Fibroblast of skin of back (primary cell): ENCODE results near the gene USP26. TPM values are rescaled to one million over a fixed set of nuclear protein-coding genes. Genes with fewer than 3 reads are reported as not detected.
"Not testable (repeated sequence)": the region's sequence is repeated elsewhere in the genome, so short reads cannot be mapped to it uniquely, and the experiment has no call there.

Experiments
- DNase-seq: peaks from one replicate; pipeline ENCODE4 v3.0.0-alpha.2; 2013
- polyA plus RNA-seq, 2 experiments: library from polyadenylated mRNA; unstranded; fragments of 120-200 nt; gene quantifications; one replicate each; pipeline ENCODE4 v1.2.1, GENCODE V29; 2013; ENCODE audit not compliant: insufficient read length in 2 of 2

The USP26 gene
- not detected for polyA plus RNA-seq (2013, experiment 1 of 2; ENCODE audit: insufficient read length)
- not detected for polyA plus RNA-seq (2013, experiment 2 of 2; ENCODE audit: insufficient read length)

GRCh38 chrX:133097031-133097430, at the start of gene USP26:
Gene USP26 (minus strand): TSS chrX:133097109. CDS start chrX:133028220, 68,889 bp downstream.
- no peak for DNase-seq

- DNase-seq: no peak
These were observed 37.4 kb upstream of the USP26 start for GRCh38 chrX:133134282-133134681.

DNA sequence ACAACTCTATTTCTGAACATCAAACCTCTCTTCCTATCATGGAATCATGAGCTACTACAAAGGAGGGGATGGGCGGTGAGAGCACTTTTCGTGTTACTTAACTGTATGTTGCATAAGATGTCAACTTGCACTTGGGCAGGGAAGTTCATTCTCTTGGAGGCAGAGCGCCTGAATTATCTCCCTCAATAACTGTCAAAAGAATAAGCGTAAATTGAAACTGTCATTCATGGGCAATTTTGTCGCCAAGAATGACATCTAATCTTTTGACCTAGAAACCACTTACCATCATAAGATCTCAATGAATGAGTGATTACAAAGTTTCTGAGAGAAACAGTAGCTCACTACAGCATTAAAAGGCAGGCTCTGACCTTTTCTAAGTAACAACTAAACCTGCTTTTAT, 23.5 kb upstream of the USP26 start:
- no peak for DNase-seq

DNA sequence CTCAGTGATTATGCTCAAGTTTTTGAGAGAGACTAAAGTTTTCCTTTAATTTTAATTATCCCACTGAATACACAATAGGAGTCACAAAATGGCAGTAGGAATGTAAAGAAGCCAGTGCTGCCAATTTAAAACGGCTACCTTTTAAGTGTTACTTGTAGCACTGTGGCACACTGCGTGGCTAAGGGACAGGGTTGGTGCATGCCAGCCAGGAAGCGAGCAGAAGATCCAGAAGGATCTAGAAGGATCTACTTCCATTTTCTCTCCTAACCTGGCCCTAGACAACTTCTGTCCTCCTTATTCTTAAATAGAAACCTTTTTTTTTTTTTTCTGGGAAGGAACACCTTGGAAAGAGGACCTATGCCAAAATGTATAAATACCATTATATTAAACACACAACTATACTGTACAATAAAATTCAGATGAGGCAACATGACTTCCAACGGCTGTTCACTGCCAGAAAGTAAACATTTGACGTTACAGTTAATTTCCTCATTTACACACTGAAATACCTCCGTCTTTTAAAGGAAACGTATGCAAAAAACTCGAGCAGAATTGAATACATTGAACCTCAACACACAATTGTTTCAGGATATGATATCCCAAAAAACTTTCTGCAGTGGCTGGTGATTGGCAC, 2.7 kb downstream of the USP26 start:
- DNase-seq: no peak

DNA sequence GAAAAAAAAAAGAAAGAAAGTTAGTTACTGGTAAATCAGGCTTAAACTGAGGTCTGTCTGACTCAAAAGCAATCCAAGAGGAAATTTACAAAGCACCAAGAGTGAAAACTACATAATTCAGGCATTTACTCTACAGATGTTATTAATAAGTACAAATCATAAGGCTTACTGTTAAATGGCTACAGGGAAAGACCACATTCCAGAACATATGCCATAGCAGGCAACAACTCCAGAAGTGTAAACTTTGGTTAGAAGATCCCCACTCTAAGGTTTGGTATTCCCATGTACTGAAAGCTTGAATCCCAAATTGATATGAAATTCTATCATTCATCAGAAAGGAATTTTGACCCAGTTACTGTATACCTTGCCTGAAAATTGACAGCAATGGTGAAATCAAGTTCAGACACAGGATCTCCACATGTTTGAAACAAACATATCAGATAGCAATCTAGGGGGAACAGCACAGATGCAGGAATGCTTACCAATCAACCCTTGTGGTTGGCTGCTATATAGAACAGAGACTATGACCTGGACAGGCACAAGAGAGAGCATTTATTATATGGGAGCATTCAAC, 6.6 kb downstream of the USP26 start:
- no peak for DNase-seq

DNA sequence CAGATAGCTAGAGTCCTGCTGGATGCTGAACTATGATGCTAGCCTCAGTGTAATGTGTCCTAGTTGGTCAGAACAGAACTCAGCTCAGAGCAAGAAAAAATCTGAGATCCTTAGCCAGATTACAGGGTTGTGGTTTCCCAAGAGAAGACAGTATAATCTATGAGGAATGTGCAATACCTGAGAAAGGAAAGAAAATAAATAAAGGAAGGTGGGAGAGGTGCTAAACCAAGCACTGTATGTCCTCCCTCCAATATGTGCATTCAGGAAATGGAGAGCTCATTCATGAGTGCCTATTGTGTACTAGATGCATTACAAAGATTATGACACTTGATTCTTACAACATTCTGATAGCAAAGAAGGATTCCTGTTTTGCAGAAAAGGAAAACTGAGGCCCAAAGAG, 7.5 kb downstream of the USP26 start:
- DNase-seq: no peak

DNA sequence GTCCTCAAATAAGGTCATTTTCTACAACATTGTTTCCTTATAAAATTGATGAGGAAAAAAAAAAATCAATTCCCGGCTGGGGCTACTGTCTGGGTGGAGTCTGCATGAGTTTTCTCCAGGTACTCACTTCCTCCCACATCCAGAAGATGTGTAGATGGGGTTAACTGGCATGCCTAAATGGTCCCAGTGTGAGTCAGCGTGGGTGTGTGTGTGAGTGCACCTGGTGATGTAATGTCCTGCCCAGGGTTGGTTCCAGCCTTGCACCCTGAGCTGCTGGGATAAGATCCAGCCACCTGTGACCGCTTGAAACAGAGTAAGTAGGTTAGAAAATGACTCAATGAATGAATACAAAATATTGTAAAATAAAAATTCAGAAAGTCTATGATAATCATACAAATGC, 11.1 kb downstream of the USP26 start:
- no peak for DNase-seq

DNA sequence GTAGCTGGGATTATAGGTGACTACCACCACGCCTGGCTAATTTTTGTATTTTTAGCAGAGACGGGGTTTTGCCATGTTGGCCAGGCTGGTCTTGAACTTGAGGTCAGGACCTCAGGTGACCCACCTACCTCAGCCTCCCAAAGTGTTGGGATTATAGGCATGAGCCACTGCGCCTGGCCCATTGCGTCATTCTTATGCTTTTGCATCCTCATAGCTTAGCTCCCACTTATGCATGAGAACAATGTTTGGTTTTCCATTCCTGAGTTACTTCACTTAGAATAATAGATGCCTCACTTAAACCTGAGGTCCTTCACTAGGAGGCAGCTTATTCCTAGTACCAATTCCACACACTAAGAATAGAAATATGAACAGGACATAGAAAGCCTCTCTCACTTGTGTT, 11.9 kb downstream of the USP26 start:
- not testable (repeated sequence) for DNase-seq

DNA sequence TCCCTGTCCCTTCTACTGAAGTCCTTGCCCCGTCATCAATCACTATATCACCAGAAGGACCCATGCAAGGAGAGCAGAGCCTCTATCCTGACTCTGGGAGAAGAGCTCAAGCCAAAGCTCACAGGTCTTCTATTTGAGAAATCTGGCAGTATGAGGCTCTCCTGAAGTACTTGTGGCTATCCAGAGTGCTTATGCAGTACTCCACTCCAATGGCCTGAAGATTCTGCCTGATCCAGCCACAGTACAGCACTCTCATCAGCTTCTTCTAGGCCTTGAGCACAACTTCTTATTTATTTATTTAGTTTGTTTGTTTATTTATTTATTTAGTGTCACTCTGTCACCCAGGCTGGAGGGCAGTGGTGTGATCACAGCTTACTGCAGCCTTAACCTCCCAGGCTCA, 13.0 kb downstream of the USP26 start:
- DNase-seq: no peak

DNA sequence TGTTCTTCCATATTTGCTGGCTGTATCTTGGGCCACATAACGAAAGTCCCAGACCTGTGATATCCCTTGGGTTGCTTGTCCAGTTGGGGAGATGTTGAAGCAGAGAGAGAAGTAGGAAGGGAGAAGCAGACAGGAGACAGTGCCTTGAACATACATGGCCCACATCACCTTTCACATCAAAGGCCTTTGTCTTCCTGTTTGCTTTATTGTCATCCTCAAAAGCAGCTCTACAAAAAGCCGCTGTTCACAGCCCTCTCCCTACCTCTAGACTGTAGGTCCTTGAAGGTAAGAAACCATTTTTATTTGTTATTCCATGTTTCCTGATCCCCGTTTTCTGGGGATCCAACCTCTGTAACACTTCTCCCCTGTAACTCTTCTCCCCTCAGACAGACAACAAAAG, 14.9 kb downstream of the USP26 start:
- no peak for DNase-seq

DNA sequence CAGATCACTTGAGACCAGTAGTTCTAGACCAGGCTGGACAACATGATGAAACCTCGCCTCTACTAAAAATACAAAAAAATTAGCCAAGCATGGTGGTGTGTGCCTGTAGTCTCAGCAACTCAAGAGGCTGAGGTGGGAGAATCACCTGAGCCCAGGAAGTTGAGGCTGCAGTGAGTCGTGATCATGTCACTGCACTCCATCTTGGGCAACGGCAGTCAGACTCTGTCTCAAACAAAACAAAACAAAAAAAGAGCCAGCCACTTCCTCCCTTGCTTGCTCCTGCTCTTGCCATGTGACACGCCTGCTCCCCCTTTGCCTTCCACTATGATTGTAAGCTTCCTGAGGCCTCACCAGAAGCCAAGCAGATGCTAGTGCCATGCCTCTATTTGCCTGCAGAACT, 19.1 kb downstream of the USP26 start:
- DNase-seq: not testable (repeated sequence)

DNA sequence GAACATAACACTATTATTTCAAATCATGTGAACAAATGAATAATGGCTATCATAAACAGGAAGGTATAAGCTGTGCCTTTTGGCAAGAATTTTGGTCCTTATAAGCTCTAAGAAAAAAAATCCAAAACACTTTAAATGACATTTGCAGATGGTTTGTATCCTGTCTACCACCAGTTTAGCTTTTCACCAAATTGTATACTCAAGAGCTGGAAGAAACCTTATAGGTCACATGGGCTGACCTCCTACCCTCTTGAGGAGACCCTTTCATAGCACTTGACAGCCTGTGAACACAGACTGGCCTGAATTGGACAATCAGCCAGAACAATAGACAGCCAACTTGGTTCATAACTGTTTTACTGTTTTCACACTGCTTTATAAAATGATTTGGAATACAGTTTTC, 24.3 kb downstream of the USP26 start:
- DNase-seq: no peak

GRCh38 chrX:133068461-133068860, 28.4 kb downstream of the USP26 start:
- no peak for DNase-seq

- DNase-seq: peak; percentile 2
These were observed 40.6 kb downstream of the USP26 start for GRCh38 chrX:133056341-133056740.

DNA sequence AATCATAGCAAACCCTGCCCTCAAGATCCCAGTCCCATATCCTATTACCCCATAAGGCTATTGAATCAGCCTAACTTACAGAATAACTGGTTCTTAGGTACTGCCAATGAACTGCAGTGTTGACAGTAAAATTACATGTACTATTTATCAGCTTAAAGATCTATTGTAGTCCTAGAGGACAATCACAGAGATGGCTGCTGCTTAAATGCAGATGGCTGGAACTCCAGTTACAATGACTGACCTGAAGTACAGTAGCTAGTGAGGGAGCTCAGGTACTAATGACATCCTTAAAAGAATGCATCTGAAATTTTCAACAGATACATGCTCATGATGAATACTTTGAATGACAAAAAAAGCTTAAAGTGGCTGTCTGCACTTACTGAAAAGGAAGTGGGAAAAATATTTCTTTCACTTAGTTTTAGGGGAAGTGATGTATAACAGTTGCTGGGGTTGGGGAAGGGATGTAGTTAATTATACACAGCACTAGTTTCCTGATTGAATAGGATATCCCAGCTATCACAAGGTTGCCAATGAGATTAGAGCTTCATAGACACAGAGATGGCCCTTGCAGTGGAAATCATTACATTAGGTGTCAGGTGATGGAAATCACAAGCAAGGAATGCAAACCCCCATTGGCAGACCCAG, 42.0 kb downstream of the USP26 start:
- no peak for DNase-seq

DNA sequence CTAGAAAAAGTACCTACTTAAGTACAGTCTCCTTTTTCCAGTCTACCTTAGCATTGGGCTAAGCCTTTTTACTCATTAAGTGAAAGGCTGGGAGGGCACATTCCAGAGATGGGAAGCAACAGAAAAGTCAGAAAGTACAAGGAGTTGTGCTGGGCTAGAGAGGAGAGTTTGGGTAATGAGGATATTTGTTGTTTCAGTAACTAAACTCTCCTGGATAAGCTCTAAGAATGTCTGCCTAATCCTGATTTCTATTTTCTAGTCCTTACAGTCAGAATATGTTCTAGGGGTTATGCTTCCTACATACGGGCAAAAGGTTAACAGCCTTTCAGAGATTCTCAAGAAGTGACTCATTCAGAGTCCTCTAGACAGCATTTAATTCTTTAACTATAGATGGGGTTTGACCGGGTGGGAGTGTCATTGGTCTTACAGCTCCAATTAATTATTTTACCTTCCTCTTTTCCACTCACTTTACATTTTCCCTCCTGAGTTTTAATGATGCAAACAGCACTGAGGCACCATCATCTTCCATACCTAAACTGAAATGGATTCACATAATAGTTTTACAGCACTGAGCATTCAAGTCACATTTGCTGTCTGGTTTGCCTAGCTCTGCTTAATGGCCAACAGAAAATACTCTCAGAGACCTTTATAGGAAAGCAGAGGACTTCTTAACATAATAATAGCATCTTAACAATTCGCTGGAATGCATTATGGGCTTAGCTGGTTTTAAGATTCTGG, 42.9 kb downstream of the USP26 start:
- DNase-seq: peak; percentile 46

- DNase-seq: no peak
These were observed 48.2 kb downstream of the USP26 start for GRCh38 chrX:133048751-133049150.

DNA sequence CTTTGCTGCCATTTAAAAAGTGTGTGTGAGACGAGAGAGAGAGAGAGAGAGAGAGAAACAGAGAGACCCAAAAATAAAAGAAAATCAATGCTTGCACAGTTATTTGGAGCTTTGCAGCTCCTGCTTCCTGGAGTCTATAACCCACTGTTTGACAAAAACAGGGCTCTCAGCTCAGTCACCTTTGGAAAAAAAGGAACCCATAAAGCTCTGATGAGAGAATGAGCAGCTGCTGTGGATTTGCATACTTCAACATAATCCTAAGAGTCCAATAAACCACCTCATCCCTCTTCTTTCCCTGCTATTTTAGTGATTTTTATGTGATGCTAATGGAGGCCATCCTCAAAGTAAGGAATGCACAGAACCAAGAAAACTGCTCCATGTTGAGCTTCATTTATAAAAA, 50.3 kb downstream of the USP26 start:
- no peak for DNase-seq

DNA sequence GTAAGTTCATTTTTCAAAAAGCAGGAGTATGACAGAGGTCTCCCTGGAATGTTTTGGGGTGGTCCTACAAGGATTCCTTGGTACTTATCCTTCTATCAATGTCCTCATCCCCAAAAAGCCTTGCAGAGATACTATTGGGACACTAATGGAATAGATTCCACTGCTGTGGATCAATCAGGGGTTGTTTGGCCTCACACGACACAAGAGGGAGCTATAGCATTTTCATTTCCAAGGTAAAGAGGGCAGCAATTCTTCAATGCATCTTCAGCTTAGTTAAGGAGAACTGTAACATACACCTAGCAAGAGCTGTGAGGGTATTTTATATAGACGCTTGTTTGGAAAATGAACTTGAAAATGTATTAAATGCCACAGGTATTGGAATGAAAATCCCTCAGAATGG, 50.9 kb downstream of the USP26 start:
- DNase-seq: peak; percentile 11

DNA sequence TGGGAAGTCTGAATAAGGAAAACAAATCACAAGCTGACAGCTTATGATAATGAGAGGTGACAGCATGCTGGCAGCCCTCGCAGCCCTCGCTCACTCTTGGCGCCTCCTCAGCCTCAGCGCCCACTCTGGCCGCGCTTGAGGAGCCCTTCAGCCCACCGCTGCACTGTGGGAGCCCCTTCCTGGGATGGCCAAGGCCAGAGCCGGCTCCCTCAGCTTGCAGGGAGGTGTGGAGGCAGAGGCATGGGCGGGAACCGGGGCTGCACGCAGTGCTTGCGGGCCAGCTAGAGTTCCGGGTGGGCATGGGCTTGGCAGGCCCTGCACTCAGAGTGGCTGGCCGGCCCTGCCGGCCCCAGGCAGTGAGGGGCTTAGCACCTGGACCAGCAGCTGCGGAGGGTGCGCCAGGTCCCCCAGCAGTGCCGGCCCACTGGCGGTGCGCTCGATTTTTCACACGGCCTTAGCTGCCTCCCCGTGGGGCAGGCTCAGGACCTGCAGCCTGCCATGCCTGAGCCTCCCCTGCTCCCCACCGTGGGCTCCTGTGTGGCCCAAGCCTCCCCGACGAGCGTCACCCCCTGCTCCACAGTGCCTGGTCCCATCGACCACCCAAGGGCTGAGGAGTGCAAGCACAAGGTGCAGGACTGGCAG, 52.6 kb downstream of the USP26 start:
- DNase-seq: not testable (repeated sequence)

DNA sequence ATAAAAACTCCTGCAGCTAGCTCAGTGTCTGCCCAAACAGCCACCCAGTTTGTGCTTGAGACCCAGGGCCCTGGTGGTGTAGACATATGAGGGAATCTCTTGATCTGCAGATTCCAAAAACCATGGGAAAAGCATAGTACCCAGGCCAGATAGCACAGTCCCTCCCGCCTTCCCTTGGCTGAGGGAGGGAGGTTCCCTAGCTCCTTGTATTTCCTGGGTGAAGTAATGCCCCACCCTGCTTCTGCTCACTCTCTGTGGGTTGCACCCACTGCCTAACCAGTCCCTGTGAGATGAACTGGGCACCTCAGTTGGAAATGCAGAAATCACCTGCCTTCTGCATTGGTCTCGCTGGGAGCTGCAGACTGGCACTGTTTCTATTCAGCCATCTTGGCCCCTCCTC, 54.6 kb downstream of the USP26 start:
- DNase-seq: no peak

DNA sequence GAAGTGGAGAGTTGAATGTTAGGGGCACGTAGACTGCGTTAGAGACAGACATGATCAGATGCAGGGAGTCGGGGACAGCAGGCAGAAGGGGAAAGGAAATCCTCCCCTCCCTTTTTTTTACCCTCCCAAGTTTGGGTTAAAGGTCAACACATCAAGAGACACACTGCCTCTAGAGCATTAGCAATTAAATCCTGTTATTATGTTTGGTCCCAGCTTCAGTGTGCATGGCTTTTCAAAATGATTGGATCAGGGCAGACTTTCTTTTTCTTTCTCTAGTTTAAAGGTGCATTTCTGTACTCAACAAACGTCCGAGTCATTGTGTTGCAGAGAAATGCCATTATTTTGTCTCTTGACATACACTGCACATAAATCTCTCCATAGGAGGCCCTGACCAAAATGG, 63.9 kb downstream of the USP26 start:
- no peak for DNase-seq

DNA sequence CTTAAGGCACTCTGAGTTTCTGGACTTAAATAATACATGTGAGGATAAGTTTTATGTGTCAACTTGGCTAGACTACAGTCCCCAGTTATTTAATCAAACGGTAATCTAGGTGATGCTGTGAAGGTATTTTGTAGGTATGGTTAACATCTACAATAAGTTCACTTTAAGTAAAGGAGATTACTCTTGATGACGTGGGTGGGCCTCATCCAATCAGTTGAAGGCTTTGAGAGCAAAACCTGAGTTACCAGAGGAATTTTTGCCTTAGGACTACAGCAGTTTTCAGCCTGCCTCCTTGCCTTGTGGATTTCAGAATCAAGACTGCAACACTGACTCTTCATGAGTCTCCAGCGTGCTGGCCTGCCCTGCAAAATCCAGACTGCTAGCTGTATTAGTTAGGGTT, 78.7 kb downstream of the USP26 start:
- no peak for DNase-seq
